Fibroblast of mammary gland (primary cell): ENCODE measurements around the gene BPIFB2.

Experiments
- DNase-seq: peaks from one replicate; pipeline ENCODE4 v3.0.0-alpha.2; 2010; ENCODE audit warnings: low read depth
- H3K4me3 ChIP-seq: 2 replicates; pipeline ENCODE4 v1.5.1; 2011; ENCODE audit warnings: low read depth, mild to moderate bottlenecking, low read length, moderate library complexity; ENCODE audit not compliant: control insufficient read depth
- CTCF ChIP-seq: conservative IDR thresholded peaks from 2 replicates; pipeline ENCODE4 v1.5.1; 2011; ENCODE audit warnings: low read depth, low read length, inconsistent platforms; ENCODE audit not compliant: control insufficient read depth, insufficient read depth

Gene BPIFB2

DNA sequence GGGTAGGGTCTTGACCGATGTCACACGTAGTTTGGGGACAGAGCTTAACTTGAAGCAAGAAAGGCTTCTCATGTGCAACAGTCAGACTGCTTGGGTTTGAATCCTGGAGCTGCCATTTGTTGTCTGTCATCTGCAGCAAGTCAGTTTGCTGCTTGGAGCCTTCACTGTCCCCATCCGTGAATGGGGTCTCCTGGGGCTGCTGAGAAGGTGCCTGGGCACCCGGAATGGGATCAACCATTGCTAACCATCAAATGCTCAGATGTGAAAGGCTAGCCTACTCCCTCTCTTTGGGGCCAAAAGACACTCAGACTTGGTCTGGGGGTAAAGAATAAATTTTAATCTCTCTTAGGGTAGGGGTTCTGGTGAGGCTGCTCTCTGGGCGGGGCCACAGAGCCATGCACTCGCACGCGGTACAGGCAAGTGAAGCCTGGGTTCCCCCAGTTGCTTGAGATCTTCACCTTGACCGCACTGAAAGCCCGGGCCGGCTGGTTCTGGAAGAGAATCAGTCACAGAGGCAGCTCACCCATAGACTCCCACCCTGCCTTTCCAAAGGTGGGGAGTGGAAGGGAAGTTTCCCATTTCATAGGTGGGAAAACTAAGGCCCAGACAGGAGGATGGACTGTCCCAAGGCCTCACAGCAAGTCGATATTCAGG lies 23.9 kb upstream of the BPIFB2 start:
- no peak for DNase-seq
- no peak for TF ChIP-seq CTCF

GRCh38 chr20:32984196-32984595 lies 23.3 kb upstream of the BPIFB2 start:
- no peak overlapping the region for H3K4me3 ChIP-seq
- no peak for TF ChIP-seq CTCF

More for the DNA sequence above, 23.9 kb upstream of the BPIFB2 start:
- no peak overlapping the region for H3K4me3 ChIP-seq

DNA sequence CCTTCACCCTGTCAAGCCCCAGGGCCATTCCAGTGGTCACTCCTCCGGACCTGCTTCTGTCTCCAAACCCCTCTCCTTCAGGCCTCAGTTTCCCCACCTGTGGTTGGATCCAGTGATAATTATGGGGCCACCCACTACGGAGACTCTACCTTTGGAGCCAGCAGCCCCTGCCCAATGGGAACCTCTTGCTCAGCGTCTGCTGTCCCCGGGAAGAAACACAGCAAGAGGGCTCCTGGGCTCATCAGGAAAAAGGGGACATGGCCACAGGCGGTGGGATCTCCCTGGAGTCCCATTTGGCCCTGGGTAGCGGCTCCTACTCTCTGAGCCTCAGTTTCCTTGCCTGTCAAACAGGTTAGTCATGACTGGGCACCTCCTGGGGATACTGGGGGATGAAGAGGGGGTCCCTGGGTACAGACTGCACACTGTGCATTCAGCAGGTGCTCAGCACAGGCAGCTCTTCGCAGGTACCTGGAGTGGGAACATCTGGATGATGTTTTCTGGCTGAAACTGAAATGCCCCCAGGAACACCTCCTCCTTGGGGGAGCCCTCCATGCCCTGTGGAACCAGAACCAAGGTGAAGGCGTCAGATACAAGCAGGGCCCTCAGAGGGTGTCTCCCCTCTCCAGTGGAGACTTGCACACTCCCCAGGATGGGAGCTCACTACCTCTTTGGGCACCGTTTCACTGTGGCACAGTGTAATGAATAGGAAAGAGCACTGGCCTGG lies 22.7 kb upstream of the BPIFB2 start:
- no peak overlapping the region for H3K4me3 ChIP-seq
- DNase-seq = no peak
- no peak for TF ChIP-seq CTCF

More at GRCh38 chr20:32984196-32984595, 23.3 kb upstream of the BPIFB2 start:
- no peak for DNase-seq

GRCh38 chr20:32985596-32985995 lies 21.9 kb upstream of the BPIFB2 start:
- H3K4me3 ChIP-seq = no peak overlapping the region
- no peak for DNase-seq
- TF ChIP-seq CTCF = no peak

DNA sequence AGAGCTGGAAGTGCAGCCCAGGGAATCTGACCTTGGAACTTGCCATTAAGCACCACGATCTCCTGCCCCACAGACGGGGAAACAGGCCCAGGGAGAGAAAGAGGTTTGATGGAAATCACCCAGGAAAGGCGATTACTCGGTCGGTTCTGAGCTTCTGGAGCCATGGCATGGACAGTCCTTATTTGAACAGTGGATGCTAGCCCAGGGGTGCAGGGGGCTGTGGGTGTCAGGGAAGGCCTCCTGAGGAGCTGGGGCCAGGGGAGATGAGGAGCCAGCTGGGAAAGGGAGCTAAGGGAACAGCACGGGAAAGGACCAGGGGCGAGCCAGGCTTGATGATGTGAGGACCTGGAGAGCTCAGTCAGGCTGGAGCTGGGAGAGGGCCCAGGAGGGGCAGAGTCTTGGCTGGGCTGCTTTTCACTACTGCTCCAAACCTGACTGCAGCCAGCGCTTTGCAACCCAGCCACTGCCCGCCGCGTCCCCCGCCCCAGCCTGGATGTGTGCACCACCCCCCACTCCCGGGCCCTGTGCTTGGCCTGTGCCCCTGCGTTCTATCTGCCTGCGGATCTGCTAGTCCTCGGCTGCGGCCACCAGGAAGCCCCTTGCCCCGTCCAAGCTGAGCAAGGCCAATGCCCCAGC lies 21.1 kb upstream of the BPIFB2 start:
- DNase-seq = no peak
- no peak overlapping the region for H3K4me3 ChIP-seq

More for the DNA sequence above, 21.1 kb upstream of the BPIFB2 start:
- TF ChIP-seq CTCF = no peak
